ENCODE results near the gene HPCAL1.
A peak's percentile ranks its signal among the peaks of the same experiment; 100 is the strongest.

DNA sequence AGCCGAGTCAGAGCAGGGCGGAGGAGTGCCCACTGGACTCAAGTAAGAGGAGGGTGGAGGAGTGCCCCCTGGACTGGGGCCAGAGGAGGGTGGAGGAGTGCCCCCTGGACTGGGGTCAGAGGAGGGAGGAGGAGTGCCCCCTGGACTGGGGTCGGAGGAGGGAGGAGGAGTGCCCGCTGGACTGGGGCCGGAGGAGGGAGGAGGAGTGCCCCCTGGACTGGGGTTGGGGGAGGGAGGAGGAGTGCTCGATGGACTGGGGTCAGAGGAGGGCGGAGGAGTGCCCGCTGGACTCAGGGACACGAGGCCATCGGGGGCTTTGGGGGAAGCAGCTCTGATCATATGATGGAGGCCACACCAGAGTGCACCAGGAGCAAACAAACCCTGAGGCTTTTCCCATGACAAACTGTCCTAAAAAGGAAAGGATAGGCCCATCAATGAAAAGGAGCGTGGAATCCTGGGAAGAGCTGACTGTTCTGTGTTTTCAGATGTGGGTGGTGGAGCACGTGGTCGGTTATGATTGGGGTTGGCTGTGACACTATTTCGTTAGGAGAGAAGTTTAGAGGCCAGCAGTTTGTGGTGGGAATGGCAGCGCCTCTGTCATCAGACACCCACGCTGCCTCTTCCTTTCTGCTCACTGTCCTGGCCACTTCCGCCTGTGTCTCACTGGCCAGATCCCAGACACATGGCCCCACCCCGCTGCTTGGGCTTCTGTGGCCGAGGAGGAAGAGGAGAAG, 24.5 kb upstream of the HPCAL1 start:
- TF ChIP-seq, protein P1, sequence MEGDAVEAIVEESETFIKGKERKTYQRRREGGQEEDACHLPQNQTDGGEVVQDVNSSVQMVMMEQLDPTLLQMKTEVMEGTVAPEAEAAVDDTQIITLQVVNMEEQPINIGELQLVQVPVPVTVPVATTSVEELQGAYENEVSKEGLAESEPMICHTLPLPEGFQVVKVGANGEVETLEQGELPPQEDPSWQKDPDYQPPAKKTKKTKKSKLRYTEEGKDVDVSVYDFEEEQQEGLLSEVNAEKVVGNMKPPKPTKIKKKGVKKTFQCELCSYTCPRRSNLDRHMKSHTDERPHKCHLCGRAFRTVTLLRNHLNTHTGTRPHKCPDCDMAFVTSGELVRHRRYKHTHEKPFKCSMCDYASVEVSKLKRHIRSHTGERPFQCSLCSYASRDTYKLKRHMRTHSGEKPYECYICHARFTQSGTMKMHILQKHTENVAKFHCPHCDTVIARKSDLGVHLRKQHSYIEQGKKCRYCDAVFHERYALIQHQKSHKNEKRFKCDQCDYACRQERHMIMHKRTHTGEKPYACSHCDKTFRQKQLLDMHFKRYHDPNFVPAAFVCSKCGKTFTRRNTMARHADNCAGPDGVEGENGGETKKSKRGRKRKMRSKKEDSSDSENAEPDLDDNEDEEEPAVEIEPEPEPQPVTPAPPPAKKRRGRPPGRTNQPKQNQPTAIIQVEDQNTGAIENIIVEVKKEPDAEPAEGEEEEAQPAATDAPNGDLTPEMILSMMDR (IDR thresholded peaks at IDR 0.05), result no peak
- TF ChIP-seq EP300 (IDR thresholded peaks at IDR 0.05), result no peak
- TF ChIP-seq POLR2A (IDR thresholded peaks at IDR 0.05; ENCODE audit: low read depth), result no peak
- TF ChIP-seq POLR2AphosphoS5 (IDR thresholded peaks at IDR 0.05), result peak; percentile 14 to 20
